Measurements from ENCODE around the gene ERBB3. TPM values are rescaled to one million over a fixed set of nuclear protein-coding genes. Genes with fewer than 3 reads are reported as not detected.
"Not testable (repeated sequence)": the region's sequence is repeated elsewhere in the genome, so short reads cannot be mapped to it uniquely, and the experiment has no call there.

Gene ERBB3
- total RNA-seq, 4 donors from 2014 or later, result 2.9 to 8.3 (median 7.6) TPM

- ATAC-seq (ENCODE audit: low FRiP score), result no peak
- no peak for DNase-seq (ENCODE audit: low spot score)
- TF ChIP-seq CTCF (IDR thresholded peaks at IDR 0.05), result no peak
Measured at GRCh38 chr12:56040963-56041551, 38.9 kb upstream of the ERBB3 start.

GRCh38 chr12:56041552-56042429, 38.2 kb upstream of the ERBB3 start, which contains the start of gene RPS26:
Gene RPS26 (plus strand): TSS chr12:56041918. CDS start chr12:56042167, 249 bp downstream.
- no peak for TF ChIP-seq CTCF (IDR thresholded peaks at IDR 0.05)
- ATAC-seq (ENCODE audit: low FRiP score) (peak; percentile 97), DNase-seq (ENCODE audit: low spot score) (peak; percentile 84)

DNA sequence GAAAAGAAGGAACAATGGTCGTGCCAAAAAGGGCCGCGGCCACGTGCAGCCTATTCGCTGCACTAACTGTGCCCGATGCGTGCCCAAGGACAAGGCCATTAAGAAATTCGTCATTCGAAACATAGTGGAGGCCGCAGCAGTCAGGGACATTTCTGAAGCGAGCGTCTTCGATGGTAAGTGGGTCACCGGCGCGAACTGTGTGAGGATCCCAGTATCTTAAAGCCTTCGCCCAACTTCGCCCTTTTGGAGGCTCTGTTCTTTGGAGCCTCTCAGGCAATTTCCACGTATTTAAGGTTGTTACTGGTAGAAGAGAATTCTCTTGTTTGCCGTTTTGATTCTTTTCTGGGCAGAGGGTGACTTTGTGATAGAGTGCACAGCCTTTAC, 37.5 kb upstream of the ERBB3 start:
- DNase-seq (ENCODE audit: low spot score); ATAC-seq (ENCODE audit: low FRiP score): not testable (repeated sequence)

DNA sequence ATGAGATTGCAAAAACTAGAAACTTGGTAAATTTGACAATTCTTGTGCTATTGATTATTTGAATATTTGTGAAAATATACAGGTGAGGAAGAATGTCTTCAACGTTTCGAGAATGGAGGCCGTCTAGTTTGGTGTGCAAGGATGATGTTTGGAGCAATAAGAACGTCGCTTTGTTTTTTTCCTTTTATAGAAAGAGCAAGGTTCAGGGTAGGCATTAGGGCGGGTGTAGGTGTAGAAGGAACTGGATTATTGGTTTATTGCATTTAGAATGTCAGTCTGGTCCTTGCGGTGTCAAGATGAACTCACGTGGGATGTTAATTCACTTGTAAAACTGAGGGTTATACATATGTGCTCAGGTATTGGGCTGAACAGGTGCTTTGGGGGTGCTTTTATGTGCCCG, 37.1 kb upstream of the ERBB3 start:
- DNase-seq (ENCODE audit: low spot score), result no peak
- no peak for TF ChIP-seq CTCF (IDR thresholded peaks at IDR 0.05)
- no peak for ATAC-seq (ENCODE audit: low FRiP score)

DNA sequence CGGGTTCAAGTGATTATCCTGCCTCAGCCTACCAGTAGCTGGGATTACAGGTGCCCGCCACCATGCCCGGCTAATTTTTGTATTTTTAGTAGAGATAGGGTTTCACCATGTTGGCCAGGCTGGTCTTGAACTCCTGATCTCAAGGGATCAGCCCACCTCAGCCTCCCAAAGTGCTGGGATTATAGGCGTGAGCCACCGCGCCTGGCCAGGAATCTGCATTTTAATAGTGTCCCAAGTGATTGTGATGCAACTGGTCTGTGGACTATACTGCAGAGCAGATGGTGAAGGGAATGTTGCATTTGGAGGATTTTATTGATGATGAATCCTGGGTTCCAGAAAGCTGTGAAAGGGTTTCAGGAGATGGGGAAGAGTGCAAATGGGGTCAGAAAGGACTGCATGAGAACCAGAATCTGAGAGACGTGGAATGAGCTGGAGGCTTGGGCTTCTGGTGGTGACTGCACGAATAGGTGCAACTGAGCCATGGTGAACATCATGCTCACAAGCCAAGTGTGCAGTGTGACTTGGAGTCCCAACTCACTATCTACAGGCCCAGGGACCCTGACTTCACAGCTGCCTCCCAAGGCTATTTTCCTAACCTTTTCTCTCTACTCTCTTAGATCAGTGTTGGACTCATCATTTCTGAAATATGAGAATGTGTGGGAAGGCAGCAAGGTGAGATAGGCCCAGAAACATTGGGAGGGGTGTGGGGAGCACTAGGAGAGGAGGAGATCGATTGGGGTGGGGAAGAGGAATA, 33.8 kb upstream of the ERBB3 start:
- ATAC-seq (ENCODE audit: low FRiP score), result no peak
- no peak for DNase-seq (ENCODE audit: low spot score)

GRCh38 chr12:56053407-56053893, 26.5 kb upstream of the ERBB3 start:
- no peak for ATAC-seq (ENCODE audit: low FRiP score)
- no peak for TF ChIP-seq CTCF (IDR thresholded peaks at IDR 0.05)
- no peak for DNase-seq (ENCODE audit: low spot score)

More for the DNA sequence above, 33.8 kb upstream of the ERBB3 start:
- TF ChIP-seq CTCF (IDR thresholded peaks at IDR 0.05), result no peak

DNA sequence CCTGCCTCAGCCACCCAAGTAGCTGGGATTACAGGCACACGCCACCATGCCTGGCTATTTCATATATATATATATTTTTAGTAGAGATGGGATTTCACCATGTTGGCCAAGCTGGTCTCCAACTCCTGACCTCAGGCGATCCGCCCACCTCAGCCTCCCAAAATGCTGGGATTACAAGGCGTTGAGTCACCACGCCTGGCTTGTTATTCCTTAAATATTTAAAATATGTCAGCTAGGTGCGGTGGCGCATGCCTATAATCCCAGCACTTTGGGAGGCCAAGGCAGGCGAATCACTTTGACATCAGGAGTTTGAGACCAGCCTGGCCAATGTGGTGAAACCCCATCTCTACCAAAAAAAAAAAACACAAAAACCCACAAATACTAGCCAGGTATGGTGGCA, 20.0 kb upstream of the ERBB3 start:
- ATAC-seq (ENCODE audit: low FRiP score); DNase-seq (ENCODE audit: low spot score): not testable (repeated sequence)
